A549 treated with AZD2906 at 1 μM for 4 hours (cell line): Measurements from ENCODE around the gene SLC22A5. TPM values are rescaled to one million over a fixed set of nuclear protein-coding genes. Genes with fewer than 3 reads are reported as not detected.

Experiments used
- total RNA-seq: library from RNA; stranded (reverse); fragments of 200-300 nt; extraction: Qiagen RNA extraction; gene quantifications from 5 replicates; pipeline ENCODE4 v1.2.3, GENCODE V29; 2022

The SLC22A5 gene
- 56.2 to 59.5 TPM (median 59.0 TPM) in 5 replicates for total RNA-seq

GRCh38 chr5:132369474-132370180, at the start of gene SLC22A5:
Gene SLC22A5 (plus strand): TSS chr5:132369710. CDS start chr5:132369973, 263 bp downstream.

Other genes with a start within 250 kb of the SLC22A5 start
- 43.1 to 54.0 TPM (median 51.7 TPM) in 5 replicates for gene P4HA2, start 141.9 kb upstream of the SLC22A5 start, total RNA-seq
- gene PDLIM4, start 112.0 kb upstream of the SLC22A5 start, total RNA-seq = 0.51 to 1.0 TPM (median 0.78 TPM) in 5 replicates
- gene SLC22A4, start 75.3 kb upstream of the SLC22A5 start, total RNA-seq = 4.8 to 6.3 TPM (median 5.5 TPM) in 5 replicates
- 28.0 to 34.3 TPM (median 31.2 TPM) in 5 replicates for gene IRF1, start 121.1 kb downstream of the SLC22A5 start, total RNA-seq
- gene IL5, start 173.8 kb downstream of the SLC22A5 start, total RNA-seq = not detected in 5 replicates
- 24.1 to 32.0 TPM (median 27.7 TPM) in 5 replicates for gene RAD50, start 187.3 kb downstream of the SLC22A5 start, total RNA-seq